GM13976 (cell line): ENCODE measurements around the gene CRNKL1.

Source experiments
- DNase-seq: peaks from one replicate; pipeline ENCODE4 v3.0.0; 2012; ENCODE audit warnings: low spot score
- in situ Hi-C: fragments of 300-500 bp; cut with MboI; formaldehyde crosslinking; loops from one replicate; pipeline ENCODE4 v1.12.0; 2022; ENCODE audit warnings: low sequenced_read_pairs, mixed read lengths, inconsistent platforms; ENCODE audit not compliant: unreplicated experiment
- TF ChIP-seq, protein P1 (sequence below): IDR thresholded peaks from 2 replicates; pipeline ENCODE4 v1.5.1; 2012; ENCODE audit warnings: borderline replicate concordance, mild to moderate bottlenecking; ENCODE audit not compliant: insufficient read depth; ENCODE audit errors: extremely low read depth, missing control alignments, control extremely low read depth

Gene CRNKL1

DNA sequence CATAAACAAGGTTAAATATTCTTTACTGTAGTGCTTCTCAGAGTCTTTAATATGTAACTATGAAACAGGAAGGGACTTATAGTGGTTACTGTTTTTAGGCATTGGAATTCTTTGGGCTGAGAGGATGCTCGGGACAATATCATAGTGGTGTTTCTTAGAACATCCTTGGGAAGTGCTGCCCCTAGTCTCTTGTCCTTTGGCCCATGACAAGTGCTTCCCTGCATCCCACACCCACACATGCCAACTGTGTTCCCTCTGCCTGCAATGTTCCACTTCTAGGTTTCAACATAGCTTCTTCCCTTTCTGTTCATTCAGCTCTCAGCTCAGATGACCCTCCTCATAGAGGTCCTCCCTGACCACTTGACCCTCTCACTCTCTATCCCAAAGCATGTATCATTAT is 37.7 kb upstream of the CRNKL1 start:
- in situ Hi-C loops, result loop anchor here (25.0 kb wide), 3 partner anchors 147 to 722 kb away; no protein-coding TSS in a partner anchor
- TF ChIP-seq, protein P1, sequence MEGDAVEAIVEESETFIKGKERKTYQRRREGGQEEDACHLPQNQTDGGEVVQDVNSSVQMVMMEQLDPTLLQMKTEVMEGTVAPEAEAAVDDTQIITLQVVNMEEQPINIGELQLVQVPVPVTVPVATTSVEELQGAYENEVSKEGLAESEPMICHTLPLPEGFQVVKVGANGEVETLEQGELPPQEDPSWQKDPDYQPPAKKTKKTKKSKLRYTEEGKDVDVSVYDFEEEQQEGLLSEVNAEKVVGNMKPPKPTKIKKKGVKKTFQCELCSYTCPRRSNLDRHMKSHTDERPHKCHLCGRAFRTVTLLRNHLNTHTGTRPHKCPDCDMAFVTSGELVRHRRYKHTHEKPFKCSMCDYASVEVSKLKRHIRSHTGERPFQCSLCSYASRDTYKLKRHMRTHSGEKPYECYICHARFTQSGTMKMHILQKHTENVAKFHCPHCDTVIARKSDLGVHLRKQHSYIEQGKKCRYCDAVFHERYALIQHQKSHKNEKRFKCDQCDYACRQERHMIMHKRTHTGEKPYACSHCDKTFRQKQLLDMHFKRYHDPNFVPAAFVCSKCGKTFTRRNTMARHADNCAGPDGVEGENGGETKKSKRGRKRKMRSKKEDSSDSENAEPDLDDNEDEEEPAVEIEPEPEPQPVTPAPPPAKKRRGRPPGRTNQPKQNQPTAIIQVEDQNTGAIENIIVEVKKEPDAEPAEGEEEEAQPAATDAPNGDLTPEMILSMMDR, result no peak
- DNase-seq, result no peak

DNA sequence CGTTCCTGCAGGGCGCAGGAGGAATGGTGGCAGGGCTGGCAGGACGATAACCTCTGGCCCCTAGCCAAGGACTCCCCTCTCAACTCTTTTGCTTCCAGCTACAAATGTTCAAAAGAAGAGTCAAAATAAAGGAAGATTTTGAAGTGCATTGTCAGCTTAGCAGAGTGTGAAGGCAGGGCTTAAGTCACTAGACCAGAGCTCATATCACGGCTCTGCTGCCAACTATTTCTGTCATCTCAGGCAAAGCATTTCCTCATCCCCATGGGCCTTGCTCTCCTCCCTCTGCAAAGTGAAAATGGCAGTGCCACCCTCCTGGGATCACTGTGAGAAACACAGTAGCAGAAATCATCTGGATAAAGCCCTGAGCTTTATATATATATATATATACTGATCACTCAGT is 36.8 kb upstream of the CRNKL1 start:
- TF ChIP-seq, protein P1, result no peak
- in situ Hi-C loops, result loop anchor here (25.0 kb wide), 3 partner anchors 148 to 723 kb away; no protein-coding TSS in a partner anchor
- DNase-seq, result no peak

DNA sequence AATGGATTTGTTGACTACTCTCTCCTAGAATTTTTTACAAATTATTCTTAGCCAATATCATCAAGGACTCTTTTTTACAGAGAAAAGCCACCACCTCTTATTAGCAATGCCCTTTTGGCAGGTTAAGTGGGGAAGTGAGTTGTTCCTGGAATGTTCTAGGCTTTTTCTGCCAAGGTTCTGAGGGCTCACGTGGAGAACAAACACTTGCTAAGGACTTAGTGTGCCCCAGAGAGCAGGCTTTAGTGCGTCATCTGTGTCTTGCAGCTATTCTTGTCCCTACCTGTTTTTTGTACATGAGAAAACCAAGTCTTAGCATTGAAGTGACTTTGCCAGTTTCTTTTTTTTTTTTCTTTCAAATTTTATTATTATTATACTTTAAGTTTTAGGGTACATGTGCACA is 33.5 kb upstream of the CRNKL1 start:
- in situ Hi-C loops, result loop anchor here (25.0 kb wide), 3 partner anchors 151 to 726 kb away; no protein-coding TSS in a partner anchor
- no peak for DNase-seq
- TF ChIP-seq, protein P1, result no peak

DNA sequence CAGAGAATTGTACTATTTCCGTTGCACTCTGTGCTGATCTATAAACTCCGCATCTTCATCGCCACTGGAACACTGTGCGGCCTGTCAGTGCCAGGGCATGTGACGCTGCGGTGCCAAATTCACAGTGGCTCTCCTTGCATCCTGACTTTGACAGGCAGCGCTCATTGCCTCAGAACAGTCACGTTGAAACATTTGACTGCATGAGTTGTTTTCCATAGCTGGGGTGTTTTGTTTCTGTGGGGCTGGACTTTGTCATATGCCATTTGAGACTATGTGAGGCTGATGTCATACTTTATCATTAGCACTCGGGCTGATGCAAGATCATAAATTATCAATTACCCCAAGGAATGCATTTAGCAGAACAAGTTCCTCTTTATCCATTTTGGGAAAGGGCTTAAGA is 32.8 kb upstream of the CRNKL1 start:
- no peak for DNase-seq
- in situ Hi-C loops, result loop anchor here (25.0 kb wide), 3 partner anchors 152 to 727 kb away; no protein-coding TSS in a partner anchor
- TF ChIP-seq, protein P1, result no peak

DNA sequence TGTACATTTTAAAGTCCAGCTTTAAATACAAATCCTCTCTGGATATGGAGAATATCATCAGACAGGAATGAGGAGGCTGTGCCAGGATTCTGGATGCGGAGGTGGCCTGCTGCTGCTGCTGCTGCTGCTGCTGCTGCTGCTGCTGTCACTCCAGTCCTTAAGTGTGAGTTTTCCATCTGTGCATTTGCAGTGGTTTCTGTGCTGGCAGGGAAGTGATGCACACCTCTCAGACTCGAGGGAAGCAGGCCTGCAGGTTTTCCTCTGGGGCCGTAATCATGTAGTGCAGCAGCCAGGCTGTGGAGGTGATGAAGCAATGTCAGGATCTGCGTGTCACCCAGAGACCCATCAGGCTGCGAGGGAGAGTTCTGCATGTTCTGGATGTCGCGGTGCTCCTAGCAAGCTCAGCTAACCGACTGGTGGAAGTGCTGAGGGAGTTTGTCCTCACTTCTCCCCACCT is 32.1 kb upstream of the CRNKL1 start:
- in situ Hi-C loops, result loop anchor here (25.0 kb wide), 3 partner anchors 153 to 728 kb away; no protein-coding TSS in a partner anchor
- no peak for DNase-seq
- TF ChIP-seq, protein P1, result no peak

DNA sequence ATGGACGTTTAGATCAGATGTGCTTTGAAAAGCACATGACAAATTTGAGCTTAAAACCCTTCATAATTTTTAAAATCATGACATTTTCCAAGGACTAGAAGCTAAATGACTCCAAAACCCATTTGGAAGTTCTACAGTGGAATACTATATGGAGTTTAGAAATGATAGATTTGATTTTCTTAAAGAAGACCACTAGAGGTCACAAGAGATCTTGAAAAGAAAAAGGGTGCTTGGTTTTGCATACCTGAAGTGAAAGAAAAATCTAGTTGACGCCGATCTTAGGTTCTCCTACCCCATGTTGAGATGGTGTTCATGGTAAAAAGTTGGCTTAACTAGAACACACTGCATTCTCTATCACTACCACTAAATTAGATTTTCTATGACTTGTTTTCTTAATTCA is 31.5 kb upstream of the CRNKL1 start:
- in situ Hi-C loops, result loop anchor here (25.0 kb wide), 3 partner anchors 153 to 728 kb away; no protein-coding TSS in a partner anchor
- TF ChIP-seq, protein P1, result peak; percentile 34
- peak; percentile 41 for DNase-seq

DNA sequence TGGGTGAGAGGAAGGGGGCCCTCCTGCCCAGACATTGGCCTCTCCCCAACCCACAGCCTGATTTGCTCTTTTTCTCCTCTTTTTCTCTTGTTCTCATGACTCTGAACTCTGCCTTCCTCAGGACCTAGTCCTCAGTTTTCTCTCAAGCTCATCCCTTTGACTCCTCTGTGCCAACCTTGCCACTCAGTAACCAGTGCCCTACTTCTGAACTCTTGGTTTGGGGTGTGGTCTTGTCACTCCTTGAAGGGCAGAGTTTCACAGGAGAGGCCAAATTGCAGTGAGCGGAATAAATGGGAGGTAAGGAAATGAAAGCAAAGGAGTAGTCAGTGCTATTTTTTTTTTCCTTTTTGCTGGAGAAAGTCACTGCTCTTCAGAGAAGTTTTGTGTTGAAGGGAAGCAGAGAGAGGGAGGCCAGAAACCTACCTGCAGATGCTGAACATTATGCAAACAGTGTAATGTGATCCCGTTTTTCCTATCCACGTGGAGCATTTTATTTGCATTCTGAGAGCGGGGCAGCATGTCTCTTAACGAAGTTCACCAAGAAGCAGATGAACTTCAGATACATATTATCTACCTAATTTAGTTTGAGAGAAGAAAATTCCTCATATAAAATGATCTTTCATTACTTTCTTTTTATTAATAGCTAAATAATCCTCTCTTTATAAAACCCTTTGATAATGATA is 27.0 kb upstream of the CRNKL1 start:
- in situ Hi-C loops, result loop anchor here (25.0 kb wide), 3 partner anchors 158 to 733 kb away; no protein-coding TSS in a partner anchor
- DNase-seq, result no peak
- TF ChIP-seq, protein P1, result no peak
